Embryonic facial prominence (tissue), 1 donor: ENCODE results near the gene HOXA2.

Experiments used
- DNase-seq: peaks from one replicate; pipeline ENCODE4 v3.0.0-alpha.2; 2016; ENCODE audit errors: extremely low spot score

Gene HOXA2

DNA sequence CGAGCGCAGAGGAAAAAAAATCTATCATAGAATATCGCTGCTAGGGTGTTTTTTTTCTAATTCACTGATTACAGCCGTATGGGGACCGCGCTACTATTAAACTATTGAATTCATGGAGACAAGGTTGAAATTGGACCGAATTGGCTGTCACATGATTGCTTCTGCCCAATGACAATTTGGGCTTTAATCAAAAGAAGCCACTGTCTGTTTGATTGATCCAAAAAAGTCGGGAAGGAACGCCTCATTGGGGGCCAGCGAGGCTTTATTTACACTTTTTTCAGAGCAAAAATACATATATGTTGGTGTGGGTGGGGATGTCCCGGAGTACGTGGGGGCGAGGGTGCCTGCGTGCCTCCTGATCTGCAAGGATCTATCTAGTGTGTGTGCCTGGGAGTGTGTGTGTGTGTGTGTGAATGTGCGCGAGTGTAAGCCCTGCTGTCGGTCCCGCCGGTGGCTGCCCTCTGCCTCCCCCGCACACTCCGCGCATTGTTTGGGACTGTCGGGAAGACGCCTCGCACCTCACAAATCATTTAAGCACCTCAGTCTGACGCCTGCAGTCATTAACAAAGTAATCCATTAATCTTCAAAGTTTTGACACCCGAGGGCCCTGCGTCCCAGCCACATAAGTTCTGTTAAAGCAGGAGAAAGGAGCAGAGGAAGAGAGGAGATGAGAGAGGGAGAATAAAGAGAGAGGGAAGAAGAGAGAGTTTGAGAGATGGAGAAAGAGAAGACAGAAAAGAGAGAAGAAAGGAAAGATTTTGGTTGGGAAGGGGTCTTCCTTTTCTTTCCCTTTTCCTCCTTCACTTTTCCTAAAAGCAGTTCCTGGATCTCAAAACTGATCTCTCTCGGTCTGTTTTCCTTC is at the start of gene HOXA2:
TSS of gene HOXA2 (minus strand) at position 103 of the 862 bp plus-strand sequence. CDS start 183 bp downstream, outside the sequence.
- no peak for DNase-seq

DNA sequence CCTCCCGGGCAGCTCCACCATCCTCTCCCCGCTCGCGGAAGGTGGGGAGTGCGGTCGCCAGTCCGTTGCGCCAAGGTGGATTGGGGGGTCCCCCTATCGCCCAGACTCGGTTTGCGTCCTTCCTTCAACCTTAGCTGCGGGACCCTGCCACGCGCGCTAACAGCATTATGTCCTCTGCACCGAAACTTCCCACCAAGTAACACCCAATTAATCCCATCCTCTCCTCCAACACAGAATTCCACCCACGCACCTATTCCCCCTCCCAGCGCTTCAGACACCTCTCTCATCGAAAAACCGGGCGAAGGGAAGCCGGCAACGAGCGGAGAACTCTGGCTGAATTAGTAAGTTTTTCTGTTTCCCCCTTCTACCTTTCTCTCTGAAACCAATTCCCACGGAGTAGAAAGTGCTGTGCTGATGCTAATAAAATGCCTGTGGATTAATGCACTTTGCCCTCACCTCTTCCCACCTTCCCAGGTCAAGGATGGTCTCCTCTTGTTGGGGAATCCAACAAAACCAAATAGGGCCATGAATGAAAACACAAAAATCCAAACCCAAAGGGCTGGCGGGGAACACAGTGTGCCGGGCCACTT is 49.0 kb upstream of the HOXA2 start:
- no peak for DNase-seq

DNA sequence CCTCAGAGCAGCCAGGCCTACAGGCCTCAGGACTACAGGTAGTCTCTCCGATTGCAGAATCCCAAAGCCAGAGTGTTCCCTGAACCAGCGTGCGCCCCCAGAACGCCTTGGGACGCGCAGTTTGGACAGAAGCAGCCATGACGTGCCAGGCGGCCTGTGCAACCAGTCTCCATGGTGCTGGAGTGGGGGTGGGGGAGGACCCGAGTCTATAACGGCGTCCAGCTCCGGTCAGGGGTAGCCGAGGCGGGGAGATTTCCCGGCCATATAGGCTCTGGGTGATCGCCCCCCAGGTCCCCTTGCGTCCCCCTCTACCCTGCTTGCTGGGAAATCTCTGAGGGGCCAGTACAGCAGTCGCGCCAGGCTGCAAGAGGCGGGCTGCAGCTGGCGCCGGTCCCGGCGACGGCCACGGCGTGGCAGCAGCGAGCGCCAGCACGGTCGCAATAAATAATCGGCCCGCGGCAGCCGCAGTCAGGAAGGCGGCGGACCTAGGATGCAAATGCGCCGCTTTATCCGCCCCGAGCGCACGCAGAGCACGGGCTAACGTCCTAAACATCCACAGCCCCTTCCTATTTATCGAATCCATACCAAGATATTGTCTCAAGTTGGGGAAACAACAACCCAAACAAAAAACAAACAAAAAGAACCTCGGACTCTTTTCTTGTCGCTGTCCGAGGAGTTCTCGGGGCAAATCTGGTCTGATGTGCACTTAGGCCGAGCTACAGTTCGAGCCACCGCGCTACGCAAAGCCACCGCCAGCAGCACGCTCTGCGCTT is 48.3 kb upstream of the HOXA2 start:
- DNase-seq = no peak

DNA sequence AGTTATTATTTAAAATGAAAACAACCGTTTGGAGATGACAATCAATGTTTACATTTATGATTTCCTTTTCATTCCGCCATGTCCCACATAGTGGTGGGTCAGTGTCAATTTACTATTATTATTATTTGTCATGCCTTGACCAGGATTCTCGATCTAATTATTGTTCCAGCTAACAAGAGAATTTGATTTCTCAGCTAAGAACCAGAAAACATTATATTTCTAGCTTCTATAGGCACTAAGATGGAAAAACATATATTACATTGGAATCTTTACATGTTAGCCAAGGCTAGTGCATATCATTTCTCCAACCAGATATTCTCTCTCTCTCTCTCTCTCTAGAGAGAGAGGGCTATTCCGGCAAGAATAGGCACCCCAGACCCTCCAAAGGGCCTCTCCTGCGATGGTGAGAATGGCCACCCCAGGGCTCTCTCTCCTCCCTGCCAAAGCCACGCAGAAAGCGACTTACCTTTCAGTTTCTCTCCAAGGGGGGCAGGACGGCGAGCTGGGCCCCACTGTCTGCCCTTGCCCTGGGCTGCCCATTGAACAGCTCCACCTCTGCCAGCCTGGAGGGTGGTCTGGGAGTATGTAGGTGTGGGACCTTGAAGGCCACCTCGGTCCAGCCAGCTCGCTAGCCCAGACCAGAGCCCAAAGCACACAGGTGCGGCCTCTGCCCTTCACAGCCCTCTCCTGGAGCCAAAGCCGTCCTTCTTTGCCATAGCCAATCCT is 47.5 kb upstream of the HOXA2 start:
- no peak for DNase-seq

DNA sequence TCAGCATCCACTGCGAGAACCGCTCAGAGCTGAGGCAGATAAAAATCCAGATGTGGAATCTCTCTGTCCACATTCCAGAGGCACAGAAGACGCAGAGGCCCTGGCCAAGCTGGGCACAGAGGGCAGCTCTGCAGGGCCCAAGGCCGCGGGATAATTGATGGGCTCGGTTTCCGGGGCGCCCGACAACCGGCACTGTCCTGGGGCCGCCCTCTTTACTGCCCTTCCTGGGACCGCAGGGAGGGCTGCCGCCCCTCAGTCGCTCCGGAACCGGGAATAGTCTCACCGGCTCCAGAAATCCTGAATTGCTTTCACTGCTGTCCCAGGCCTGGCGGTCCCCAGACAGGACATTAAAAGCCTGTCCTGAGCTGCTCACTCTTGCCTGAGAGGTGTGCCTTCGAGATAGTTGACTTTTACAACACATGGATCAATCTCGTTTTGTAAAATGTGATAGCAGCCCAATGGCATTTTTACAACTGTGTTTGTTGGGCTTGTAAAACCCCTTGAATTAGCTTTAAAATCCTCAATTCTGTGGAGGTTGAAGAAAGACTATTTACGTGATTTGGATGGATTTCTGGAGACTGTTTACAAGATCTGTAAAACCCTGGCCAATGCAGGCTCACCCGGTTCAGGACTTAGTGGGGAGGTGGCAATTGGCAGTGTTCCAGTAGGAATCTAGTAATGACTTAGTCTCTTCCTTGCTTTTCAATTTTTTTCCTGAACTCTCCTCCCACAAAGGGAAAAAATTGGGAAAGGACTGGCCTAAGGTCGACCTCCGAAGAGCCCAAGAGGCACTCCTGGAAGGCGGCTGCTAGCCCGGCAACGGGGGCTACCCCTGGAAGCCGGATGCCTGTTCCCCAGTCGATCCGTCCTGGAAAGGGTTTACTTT is 46.5 kb upstream of the HOXA2 start:
- no peak for DNase-seq

DNA sequence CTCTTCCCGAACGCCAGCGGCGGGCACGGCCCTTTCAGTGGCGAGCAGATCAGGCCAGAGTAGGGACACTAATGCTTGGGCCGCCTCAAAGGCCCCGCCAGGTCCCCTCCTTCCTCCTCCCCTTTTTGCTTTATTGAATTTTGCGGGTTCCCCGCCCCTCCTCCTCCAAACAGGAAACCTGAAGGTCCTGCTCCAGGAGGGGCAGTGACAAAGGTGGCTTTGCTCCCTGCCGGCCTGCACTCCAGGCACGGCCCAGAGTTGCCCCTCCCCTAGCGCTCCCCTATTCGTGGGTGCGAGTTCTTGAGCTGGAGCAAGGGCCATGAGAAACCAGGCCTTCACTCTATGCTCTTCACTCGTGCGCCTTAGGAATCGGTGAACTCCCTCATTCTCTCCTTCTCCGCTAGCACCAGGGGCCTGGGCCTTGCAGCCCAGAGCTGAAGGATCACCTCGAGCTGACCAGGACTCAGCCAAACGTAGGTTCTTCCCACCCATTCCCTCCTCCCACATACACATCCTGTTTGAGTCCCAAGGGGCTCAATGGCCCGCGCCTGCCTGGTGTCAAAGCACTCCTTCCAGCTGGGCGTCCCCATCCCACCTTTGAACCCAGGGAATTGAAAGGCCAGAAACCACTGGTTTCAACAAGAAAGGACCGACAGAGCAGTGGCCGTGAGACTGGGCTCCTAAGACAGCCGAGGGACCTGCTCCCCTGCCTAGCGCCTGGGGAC is 45.7 kb upstream of the HOXA2 start:
- DNase-seq = no peak

DNA sequence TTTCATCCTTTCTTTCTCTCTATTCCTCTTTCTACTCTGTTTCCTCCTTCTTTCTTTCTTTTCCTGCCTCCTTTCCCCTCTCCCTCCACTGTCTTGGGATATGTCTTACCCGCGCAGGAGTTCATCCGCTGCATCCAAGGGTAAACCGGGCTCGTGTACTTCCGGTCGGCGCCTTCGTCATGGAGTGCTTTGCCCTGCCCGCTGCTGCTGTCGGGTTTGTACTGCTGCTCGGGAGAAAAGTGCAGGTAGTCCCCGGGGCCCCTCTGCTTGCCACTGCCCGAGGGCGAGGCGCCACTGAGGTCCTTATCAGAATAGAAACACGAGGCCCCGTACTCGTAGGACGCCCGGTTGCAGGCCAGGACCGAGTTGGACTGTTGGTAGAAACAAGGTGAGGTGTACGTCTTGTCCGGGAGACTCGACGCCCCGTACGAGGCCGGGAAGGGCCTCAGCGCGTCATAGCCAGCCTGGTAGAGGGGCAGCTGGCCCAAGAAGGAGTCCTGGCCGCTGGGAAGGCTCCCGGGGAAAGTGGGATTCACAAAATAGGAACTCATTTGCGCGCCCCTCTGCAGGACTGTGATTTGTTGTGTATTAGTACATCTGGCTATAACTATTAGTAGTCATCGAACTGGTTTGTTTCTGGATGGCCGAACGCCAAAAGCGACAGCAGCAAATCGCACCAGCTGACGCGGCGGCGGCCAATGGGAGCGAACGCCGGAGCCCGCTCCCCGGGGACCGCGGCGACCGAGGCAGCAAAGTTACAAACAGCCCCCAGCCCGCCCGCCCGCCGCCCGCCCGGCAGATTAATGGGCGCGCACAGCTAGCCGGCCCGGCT is 44.9 kb upstream of the HOXA2 start, which contains the start of gene HOXA6:
TSS of gene HOXA6 (minus strand) at position 576 of the 832 bp plus-strand sequence. CDS start at position 551, 25 bp downstream.
- DNase-seq = no peak

DNA sequence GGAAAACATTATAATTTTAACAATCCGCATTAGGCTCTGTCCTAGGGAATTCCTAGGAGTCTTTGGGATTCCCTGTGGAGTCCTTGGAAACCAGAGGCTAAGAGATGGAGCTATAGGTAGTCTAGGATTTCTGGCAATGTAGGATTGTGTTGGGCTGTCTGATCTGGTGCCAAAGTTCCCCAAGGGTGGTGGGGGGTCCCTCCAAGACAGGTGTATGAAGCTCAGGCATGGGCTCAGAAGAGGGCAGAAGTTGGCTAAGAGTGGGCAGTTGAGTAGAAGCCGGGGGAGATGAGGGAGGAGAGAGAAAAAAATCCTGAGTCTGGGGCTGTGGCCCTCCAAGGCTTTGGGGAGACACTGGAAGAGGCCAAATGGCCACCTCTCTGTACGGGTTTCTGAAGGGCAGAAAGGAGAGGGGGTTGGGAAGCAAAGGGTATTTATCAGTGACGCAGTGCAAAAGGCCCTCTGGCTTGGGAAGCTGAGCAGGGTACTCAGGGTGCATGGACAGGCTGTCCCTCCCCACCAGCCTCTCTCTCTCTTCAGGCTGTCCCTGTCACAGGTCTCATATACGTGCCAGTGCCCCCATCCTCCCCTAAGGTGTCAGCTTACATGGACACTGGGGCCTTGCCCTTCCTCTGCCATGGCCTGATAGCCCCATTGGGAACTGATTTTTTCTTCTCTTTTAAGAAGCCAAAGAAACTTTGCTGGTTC is 44.2 kb upstream of the HOXA2 start:
- DNase-seq = no peak

DNA sequence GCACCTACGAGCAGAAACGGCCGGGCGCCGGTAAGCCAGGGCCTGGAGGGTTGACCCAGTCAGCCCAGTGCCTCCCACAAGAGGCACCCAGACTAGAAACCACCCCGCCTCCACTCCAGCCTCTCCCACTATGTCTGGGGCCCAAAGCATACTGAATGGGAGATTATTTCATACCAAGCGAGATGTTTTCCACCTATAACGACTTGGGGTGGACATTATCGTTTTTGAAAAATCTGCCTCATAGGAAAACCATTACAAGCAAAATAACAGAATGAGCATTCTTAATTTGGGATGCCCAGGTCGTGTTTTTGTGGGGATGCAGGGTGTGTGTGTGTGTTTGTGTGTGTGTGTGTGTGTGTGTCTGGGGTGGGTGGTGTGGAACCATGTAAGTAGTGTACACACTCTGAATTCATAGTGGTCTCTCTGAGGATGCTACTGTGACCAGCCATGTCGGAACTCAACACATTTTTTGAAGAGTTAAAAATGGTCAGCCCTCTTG is 43.5 kb upstream of the HOXA2 start:
- DNase-seq = no peak

DNA sequence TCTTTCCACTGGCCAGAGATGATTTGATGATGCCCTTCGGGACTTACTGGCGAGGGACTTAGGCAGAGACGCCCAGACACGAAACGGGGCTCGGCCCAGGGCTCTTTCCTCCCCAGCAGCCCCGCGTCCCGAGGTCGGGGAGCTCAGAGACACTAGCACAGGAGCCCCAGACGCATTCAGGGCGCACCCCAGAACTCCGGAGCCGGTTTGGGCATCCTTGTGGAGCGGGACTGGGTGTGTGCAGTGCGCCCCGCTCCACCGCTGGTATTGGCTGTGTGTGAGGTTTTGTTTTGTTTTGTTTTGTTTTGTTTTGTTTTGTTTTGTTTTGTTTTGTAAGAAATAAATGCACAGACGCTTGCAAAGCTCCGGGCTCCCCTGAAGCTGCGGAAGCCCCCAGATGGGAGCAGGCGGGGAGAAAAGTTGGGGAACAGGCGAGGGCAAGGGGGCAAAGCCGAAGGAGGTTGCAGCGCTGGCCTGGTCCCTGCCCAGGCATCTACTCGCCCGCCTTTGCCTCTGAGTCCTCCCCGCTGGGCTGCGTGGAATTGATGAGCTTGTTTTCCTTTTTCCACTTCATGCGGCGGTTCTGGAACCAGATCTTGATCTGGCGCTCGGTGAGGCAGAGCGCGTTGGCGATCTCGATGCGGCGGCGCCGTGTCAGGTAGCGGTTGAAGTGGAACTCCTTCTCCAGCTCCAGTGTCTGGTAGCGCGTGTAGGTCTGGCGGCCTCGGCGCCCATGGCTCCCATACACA is 42.9 kb upstream of the HOXA2 start:
- DNase-seq = no peak

DNA sequence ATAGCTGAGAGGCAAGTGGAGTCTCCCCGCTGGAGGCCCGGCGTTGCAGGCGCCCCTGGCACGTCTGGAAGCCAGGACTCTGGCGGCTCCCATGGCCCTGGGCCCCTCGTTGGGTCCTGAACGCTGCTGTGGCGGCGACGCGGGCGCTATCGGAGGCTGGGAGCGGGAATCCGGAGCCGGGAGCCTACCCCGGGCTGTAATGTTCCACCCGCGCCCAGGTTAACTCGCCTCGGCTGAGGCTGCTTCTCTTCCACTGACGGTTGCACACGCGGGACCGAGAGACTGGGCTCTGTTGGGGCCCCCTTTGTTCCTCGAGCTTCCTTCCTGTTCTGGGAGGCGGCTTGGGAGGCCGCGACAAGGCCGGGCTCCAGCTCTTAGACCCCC is 42.3 kb upstream of the HOXA2 start:
- DNase-seq = no peak

DNA sequence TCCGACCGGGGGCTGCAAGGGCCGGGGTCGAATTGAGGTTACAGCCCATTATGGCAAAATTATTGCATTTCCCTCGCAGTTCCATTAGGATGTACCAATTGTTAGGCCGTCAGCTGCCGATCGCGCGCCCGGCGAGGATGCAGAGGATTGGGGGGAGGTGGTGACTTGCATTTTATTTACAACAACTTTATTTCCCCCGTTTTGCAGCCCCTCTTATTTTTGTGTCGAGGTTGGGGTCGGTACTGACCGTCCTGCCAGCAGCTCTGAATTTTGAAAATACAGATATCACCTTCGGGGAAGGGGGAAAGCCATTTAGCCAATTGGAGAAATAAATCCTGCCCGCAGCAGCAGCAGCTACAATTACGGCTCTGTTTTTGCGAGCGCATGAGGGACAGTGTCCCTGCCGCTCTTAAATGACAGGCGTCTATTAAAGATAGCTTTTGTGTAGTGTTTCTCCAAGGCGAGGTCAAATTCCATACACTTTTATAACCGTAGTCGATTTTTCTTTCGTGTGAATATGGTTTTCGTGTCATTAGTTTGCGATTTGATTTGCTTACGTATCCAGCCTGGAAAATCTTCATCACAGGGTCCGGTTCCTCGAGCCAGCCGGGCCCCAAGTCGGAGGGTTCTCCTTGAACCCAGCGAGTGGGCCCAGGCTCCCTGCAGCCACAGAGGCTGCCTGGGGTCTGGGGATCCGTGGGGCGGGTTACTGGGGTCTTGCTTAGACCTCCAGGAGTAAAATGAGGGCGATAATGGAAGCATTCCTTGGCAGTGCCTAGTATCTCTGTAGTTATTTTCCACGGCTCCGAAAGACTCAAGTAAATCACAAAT is 41.7 kb upstream of the HOXA2 start:
- DNase-seq = no peak

DNA sequence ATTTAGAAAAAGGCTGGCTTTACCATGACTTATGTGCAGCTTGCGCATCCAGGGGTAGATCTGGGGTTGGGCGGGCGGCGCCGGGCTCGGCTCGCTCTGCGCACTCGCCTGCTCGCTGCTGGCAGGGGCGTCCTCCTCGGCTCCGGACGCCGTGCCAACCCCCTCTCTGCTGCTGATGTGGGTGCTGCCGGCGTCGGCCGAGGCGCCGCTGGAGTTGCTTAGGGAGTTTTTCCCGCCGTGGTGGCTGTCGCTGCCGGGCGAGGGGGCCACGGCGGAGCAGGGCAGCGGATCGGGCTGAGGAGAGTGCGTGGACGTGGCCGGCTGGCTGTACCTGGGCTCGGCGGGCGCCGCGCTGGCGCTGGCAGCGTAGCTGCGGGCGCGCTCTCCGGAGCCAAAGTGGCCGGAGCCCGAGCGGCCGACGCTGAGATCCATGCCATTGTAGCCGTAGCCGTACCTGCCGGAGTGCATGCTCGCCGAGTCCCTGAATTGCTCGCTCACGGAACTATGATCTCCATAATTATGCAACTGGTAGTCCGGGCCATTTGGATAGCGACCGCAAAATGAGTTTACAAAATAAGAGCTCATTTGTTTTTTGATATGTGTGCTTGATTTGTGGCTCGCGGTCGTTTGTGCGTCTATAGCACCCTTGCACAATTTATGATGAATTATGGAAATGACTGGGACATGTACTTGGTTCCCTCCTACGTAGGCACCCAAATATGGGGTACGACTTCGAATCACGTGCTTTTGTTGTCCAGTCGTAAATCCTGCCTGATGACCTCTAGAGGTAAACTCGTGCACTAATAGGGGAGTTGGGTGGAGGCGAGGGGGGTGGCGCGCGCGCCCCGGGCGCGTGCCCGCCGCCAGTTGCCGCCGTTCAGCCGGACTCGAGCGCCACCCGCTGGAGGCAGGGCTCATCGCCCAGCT is 40.8 kb upstream of the HOXA2 start, which contains the start of gene HOXA5:
TSS of gene HOXA5 (minus strand) at position 659 of the 927 bp plus-strand sequence. CDS start at position 585, 74 bp downstream.
- no peak for DNase-seq

DNA sequence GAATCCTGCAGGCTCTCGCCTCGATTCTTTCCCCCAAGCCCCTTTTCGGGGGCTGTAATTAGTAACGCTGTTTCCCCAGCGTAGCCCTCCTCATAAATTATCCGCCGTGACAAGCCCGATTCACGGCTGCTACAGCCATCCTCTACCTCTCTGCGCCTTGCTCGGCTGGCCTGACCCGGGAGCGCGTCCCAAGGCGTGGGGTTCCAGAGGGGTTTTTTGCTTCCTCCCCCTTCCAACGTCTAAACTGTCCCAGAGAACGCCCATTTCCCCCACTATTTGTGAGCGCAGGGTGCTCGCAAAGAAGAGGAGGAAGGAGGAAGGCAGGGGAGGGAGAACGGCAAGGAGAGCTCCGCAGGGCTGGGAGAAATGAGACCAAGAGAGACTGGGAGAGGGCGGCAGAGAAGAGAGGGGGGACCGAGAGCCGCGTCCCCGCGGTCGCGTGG is 40.1 kb upstream of the HOXA2 start:
- DNase-seq = no peak

DNA sequence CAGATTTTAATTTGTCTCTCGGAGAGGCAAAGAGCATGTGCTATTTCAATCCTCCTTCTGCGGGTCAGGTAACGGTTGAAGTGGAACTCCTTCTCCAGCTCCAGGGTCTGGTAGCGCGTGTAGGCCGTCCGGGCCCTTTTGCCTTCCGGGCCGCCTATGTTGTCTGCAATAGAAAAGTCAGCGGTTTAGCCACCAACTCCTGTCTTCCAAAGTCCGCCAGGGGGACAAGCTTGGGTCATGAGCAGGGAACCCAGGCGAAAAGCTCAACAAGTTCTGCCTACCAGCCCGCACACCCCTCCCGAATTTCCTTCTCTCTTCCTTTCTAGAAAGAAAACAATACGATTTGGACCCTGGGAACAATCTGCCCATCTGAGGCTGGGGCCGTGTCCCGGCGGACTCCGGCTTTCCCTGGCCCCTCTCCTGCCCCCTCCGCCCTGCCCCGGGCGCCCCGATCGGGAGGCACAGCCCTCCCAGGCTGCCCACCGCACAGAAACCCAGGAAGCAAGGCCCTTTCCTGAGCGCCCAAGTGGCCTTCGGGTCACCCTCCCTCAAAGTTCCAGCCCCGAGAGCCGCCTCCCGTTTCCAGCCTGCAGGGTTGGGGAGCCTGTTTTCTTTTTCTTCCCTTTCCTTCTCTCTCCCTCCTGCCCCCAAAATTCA is 39.6 kb upstream of the HOXA2 start:
- DNase-seq = no peak
